HG03558 (cell line): Measurements from ENCODE around the gene OST4.
A peak's percentile ranks its signal among the peaks of the same experiment; 100 is the strongest.

Experiments used
- ATAC-seq: cut with Tn5 transposase; IDR thresholded peaks from one replicate; pipeline ENCODE4 v1.9.1; 2021; ENCODE audit warnings: moderate number of reproducible peaks; ENCODE audit not compliant: unreplicated experiment; ENCODE audit errors: extremely low read depth

OST4 gene

GRCh38 chr2:27032495-27033252, 38.8 kb downstream of the OST4 start, which contains the start of gene TMEM214:
Gene TMEM214, plus strand, starts transcription at chr2:27032965. Its CDS starts 51 bp downstream, at chr2:27033016.
- ATAC-seq = peak; percentile 71

GRCh38 chr2:27029051-27029450, 42.4 kb downstream of the OST4 start:
- ATAC-seq = no peak

- ATAC-seq = no peak
These were observed 44.2 kb downstream of the OST4 start for GRCh38 chr2:27027211-27027651.

- ATAC-seq = no peak
These were observed 45.3 kb downstream of the OST4 start for GRCh38 chr2:27025861-27026851.

- ATAC-seq = no peak
These were observed 46.1 kb downstream of the OST4 start for GRCh38 chr2:27025281-27025800.

- ATAC-seq = no peak
These were observed 46.6 kb downstream of the OST4 start for GRCh38 chr2:27024812-27025211.

GRCh38 chr2:27024188-27024587, 47.3 kb downstream of the OST4 start:
- ATAC-seq = no peak

- no peak for ATAC-seq
These were observed 47.7 kb downstream of the OST4 start for GRCh38 chr2:27023740-27024139.

GRCh38 chr2:27021253-27022049, 50.0 kb downstream of the OST4 start:
- ATAC-seq = no peak
